Measurements from ENCODE around the gene SRSF12. TPM values are rescaled to one million over a fixed set of nuclear protein-coding genes. Genes with fewer than 3 reads are reported as not detected.

Gene SRSF12
- total RNA-seq, 4 donors from 2014 or later = 0.74 to 1.4 (median 1.1) TPM

- Histone ChIP-seq H3K27ac (peak overlapping the region in 2 of 4 donors; percentile 27 to 100), H3K4me1 (peaks cover 3 to 64% (median 17%) of the 10 kb centered on the region in 3 donors), H3K36me3 (peaks cover 0 to 25% of the 10 kb centered on the region in 2 donors), H3K4me3 (peak overlapping the region in 1 of 2 donors; percentile 96), H3K27me3 (no peaks in the 10 kb centered on the region), H3K9me3 (no peaks in the 10 kb centered on the region)
- WGBS, 2 donors (ENCODE audit: low coverage in 1 of 2) = 89 to 91% methylated on average over 9 to 11 of the region's 12 CpGs
- ATAC-seq = no peak
- TF ChIP-seq CTCF (IDR thresholded peaks at IDR 0.05) = no peak
Measured at GRCh38 chr6:89085409-89086205, 32.3 kb downstream of the SRSF12 start.

- Histone ChIP-seq H3K27me3 (no peaks in the 10 kb centered on the region), H3K27ac (peak overlapping the region in 2 of 4 donors; percentile 27 to 100), H3K4me1 (peaks cover 3 to 57% (median 17%) of the 10 kb centered on the region in 3 donors), H3K4me3 (peak overlapping the region in 1 of 2 donors; percentile 96), H3K36me3 (peaks cover 0 to 25% of the 10 kb centered on the region in 2 donors), H3K9me3 (no peaks in the 10 kb centered on the region)
- TF ChIP-seq POLR2AphosphoS5 (IDR thresholded peaks at IDR 0.05) (peak; percentile 32), POLR2A (IDR thresholded peaks at IDR 0.05) (no peak)
- 0 to 17% methylated on average over 1 to 3 of the region's 3 CpGs for WGBS, 2 donors (ENCODE audit: low coverage in 1 of 2)
- no peak for ATAC-seq
Measured at GRCh38 chr6:89084954-89085353, 32.9 kb downstream of the SRSF12 start.

GRCh38 chr6:89084542-89084941, 33.3 kb downstream of the SRSF12 start:
- peaks cover 0 to 25% of the 10 kb centered on the region in 2 donors for H3K36me3 ChIP-seq
- H3K9me3 ChIP-seq = no peaks in the 10 kb centered on the region
- peaks cover 3 to 53% (median 17%) of the 10 kb centered on the region in 3 donors for H3K4me1 ChIP-seq
- H3K4me3 ChIP-seq = peak overlapping the region in 1 of 2 donors; percentile 96
- peak overlapping the region in 2 of 4 donors; percentile 27 to 100 for H3K27ac ChIP-seq
- TF ChIP-seq EP300 (IDR thresholded peaks at IDR 0.05) (no peak), POLR2A (IDR thresholded peaks at IDR 0.05) (no peak), CTCF (IDR thresholded peaks at IDR 0.05) (no peak), POLR2AphosphoS5 (IDR thresholded peaks at IDR 0.05) (no peak)
- H3K27me3 ChIP-seq = no peaks in the 10 kb centered on the region
- ATAC-seq = no peak

GRCh38 chr6:89082486-89082891, 35.4 kb downstream of the SRSF12 start:
- Histone ChIP-seq H3K4me1 (peaks cover 3 to 57% (median 24%) of the 10 kb centered on the region in 3 donors), H3K36me3 (peaks cover 0 to 25% of the 10 kb centered on the region in 2 donors), H3K27ac (peak overlapping the region; percentile 99 to 100 (median 100)), H3K4me3 (peak overlapping the region; percentile 85 to 96), H3K9me3 (no peaks in the 10 kb centered on the region), H3K27me3 (no peaks in the 10 kb centered on the region)
- TF ChIP-seq CTCF (IDR thresholded peaks at IDR 0.05) (no peak), POLR2A (IDR thresholded peaks at IDR 0.05) (no peak), POLR2AphosphoS5 (IDR thresholded peaks at IDR 0.05) (no peak), EP300 (IDR thresholded peaks at IDR 0.05) (no peak)
- 0 to 3% methylated on average over 9 of the region's 9 CpGs for whole genome bisulfite sequencing, 2 donors (ENCODE audit: low coverage in 1 of 2)
- ATAC-seq = no peak

- peak overlapping the region; percentile 99 to 100 (median 100) for H3K27ac ChIP-seq
- TF ChIP-seq POLR2A (IDR thresholded peaks at IDR 0.05) = peak; percentile 55 to 61
- peak in 2 of 4 experiments; percentile 4 to 5 for TF ChIP-seq CTCF (IDR thresholded peaks at IDR 0.05)
- peak; percentile 63 for TF ChIP-seq EP300 (IDR thresholded peaks at IDR 0.05)
- peak; percentile 87 for TF ChIP-seq POLR2AphosphoS5 (IDR thresholded peaks at IDR 0.05)
- peak overlapping the region; percentile 85 to 96 for H3K4me3 ChIP-seq
- WGBS, 2 donors (ENCODE audit: low coverage in 1 of 2) = 0% methylated on average over 4 to 5 of the region's 69 CpGs
- peak; percentile 86 for ATAC-seq
- H3K36me3 ChIP-seq = peaks cover 0 to 25% of the 10 kb centered on the region in 2 donors
- H3K4me1 ChIP-seq = peaks cover 3 to 49% (median 24%) of the 10 kb centered on the region in 3 donors
- H3K9me3 ChIP-seq = no peaks in the 10 kb centered on the region
- no peaks in the 10 kb centered on the region for H3K27me3 ChIP-seq
Measured at GRCh38 chr6:89081423-89082322, 36.2 kb downstream of the SRSF12 start.
